Measurements from ENCODE around the gene CUL7. TPM values are rescaled to one million over a fixed set of nuclear protein-coding genes. Genes with fewer than 3 reads are reported as not detected.

Gene CUL7
- total RNA-seq, 1 experiment from 2014 or later: 23.5 TPM

GRCh38 chr6:43052225-43052841 is 1.3 kb downstream of the CUL7 start:
- Histone ChIP-seq H3K18ac (ENCODE audit: insufficient read length, low read depth, low read length) (no peak overlapping the region), H3K4me2 (ENCODE audit: insufficient read depth, insufficient read length, low read length) (peak overlapping the region; percentile 52), H2AFZ (ENCODE audit: low read length) (no peak overlapping the region), H3K14ac (ENCODE audit: insufficient read depth, low read length) (no peak overlapping the region; the same call in 1 of the 2 replicates), H2BK20ac (ENCODE audit: low read depth, low read length, poor library complexity, severe bottlenecking) (no peak overlapping the region), H2BK120ac (ENCODE audit: low read depth, low read length, poor library complexity, severe bottlenecking) (no peak overlapping the region), H3K27ac (ENCODE audit: insufficient read length, low read depth, low read length) (no peak overlapping the region), H3K9me3 (ENCODE audit: control insufficient read depth, low read depth, low read length) (no peaks in the 10 kb centered on the region), H3K4me1 (ENCODE audit: insufficient read depth, low read length) (no peaks in the 10 kb centered on the region), H2BK5ac (ENCODE audit: insufficient read length, low read length) (no peak overlapping the region), H4K20me1 (ENCODE audit: control insufficient read depth, insufficient read depth, insufficient read length) (no peaks in the 10 kb centered on the region), H3K4ac (ENCODE audit: low read depth, low read length) (no peak overlapping the region), H2BK12ac (ENCODE audit: insufficient read length, low read depth, low read length) (no peak overlapping the region), H2AK5ac (ENCODE audit: insufficient read length, low read length) (no peak overlapping the region), H3T11ph (ENCODE audit: low read length) (no peak overlapping the region), H3K9ac (ENCODE audit: extremely low read depth, insufficient read length, low read length) (no peak overlapping the region), H3K79me2 (ENCODE audit: insufficient read depth, low read length) (no peaks in the 10 kb centered on the region), H4K91ac (ENCODE audit: insufficient read length, low read depth, low read length) (no peak overlapping the region), H3K23me2 (ENCODE audit: insufficient read length, low read depth, low read length, poor library complexity, severe bottlenecking) (peaks cover 7% of the 10 kb centered on the region), H3K56ac (ENCODE audit: insufficient read length, low read depth, low read length) (no peak overlapping the region), H2BK15ac (ENCODE audit: low read depth, low read length) (no peak overlapping the region), H3K79me1 (ENCODE audit: insufficient read depth, low read depth, low read length, poor library complexity, severe bottlenecking) (no peaks in the 10 kb centered on the region), H3K23ac (ENCODE audit: insufficient read length, low read depth, low read length) (no peak overlapping the region), H3K27me3 (ENCODE audit: insufficient read depth, low read length) (no peaks in the 10 kb centered on the region), H4K8ac (replicated peaks; ENCODE audit: insufficient read length, low read depth, low read length) (no peak overlapping the region), H4K5ac (ENCODE audit: insufficient read length, low read depth, low read length) (no peak overlapping the region)
- no peak for TF ChIP-seq CTCF (conservative IDR thresholded peaks at IDR 0.05)
- peak; percentile 21 for DNase-seq
- Mint-ChIP-seq H3K27ac (peak overlapping the region; percentile 88 to 98 (median 92); a peak in 4 of 7 replicates), H3K9me3 (peaks cover 0 to 3% of the 10 kb centered on the region in 2 experiments; a peak in 1 of 5 replicates), H3K4me1 (peaks cover 23 to 25% of the 10 kb centered on the region in 2 experiments), H3K36me3 (ENCODE audit: insufficient read depth in 1 of 3, low read depth in 3 of 3) (peaks cover 27 to 59% (median 56%) of the 10 kb centered on the region in 3 experiments), H3K27me3 (ENCODE audit: low read depth) (no peaks in the 10 kb centered on the region; the same call in 1 of the 2 replicates), H3K4me3 (peak overlapping the region; percentile 94)
- no CpG with 5 or more reads among the region's 19 CpGs for WGBS (ENCODE audit: extremely low coverage, insufficient read length, low lambda C conversion rate)

Measured in H9 (cell line).